Activated CD8-positive, alpha-beta memory T cell treated with anti-CD3 and anti-CD28 coated beads for 4 hours (primary cell): ENCODE measurements around the gene SERPINB3.
"Not testable (repeated sequence)": the region's sequence is repeated elsewhere in the genome, so short reads cannot be mapped to it uniquely, and the experiment has no call there.

Source experiments
- DNase-seq, 2 donors: peaks; one replicate each; pipeline ENCODE4 v3.0.0-alpha.2; 2020; ENCODE audit warnings: low read depth in 2 of 2

SERPINB3 gene

GRCh38 chr18:63646936-63647335, 14.8 kb downstream of the SERPINB3 start:
- DNase-seq = no peak

GRCh38 chr18:63644694-63645093, 17.0 kb downstream of the SERPINB3 start:
- not testable (repeated sequence) for DNase-seq

DNA sequence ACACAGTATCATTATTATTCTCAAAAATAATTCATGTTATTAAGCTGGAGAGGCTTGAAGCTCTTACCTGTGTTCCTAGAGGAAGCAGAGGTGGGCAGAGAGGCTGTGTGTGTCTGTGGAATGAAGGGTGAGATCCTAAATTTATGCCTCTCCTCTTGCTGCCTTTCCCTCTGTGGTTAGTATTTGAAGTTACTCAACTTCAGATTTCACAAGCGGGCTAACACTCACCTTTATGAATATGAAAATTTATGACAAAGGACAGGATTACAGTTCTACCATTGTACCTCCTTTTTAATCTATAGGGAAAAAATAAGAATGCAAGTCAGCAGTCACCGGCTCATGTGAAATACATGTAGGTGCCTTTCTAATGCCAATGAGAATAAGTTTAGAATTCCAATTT, 17.6 kb downstream of the SERPINB3 start, which contains the start of gene SERPINB4:
Gene SERPINB4 (minus strand): TSS at position 115 of the 400 bp plus-strand sequence. CDS start 679 bp downstream, outside the sequence.
- DNase-seq = not testable (repeated sequence)

DNA sequence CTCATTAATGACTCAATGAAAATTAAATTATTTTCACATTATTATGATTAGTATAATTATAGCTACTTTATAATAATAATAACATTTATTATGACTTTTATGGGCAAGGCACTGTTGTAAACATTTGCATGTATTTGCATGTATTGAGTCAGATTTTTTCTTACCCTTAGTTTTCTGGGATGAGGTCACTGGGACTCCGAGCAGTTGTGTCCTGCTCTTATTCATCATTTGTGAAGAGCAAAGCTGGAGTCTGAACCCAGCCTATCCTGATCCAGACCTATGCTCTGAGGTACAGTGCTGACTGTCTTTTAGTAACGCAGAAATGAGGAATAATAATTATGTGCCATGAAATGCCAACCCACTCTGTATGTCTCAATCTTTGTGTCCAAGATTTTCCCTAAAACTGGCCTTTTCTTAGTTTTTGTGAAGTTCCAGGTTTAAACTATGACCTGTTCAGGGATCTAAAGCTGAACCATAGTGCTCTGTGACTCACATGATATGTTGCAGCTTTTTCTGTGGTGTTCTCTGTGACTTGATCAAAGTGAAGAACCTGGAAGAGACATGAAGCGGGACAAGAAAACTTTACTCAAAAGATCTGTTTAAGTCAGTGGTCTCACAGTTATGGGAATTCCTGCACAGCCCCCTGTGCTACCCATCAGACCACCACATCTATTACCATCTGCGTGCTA, 18.9 kb downstream of the SERPINB3 start:
- DNase-seq = not testable (repeated sequence)

DNA sequence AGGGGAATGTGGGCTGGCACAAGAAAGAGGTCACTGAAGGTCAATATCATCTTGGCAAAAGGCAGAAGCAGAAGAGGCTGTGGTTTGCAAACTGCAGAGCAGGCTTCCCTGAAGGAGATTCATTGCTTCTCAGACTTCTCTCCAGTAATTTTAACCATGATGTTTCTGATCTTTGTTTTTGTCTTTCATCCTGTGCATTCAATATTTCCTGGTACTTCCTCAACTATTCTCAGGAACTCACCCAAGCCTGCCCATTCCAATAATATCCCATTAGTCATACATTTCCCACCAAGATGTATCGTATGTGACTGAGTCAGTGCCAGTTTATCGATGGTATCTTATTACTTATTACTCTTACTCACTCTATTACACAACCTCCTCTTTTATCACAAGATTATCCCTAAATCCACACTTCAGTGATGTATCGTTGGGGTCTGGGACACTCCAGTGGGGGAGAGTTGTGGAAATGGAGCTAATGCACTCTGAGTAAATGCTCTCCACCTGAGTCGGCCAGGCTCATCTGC, 20.5 kb downstream of the SERPINB3 start:
- not testable (repeated sequence) for DNase-seq

- DNase-seq = no peak
These were observed 24.0 kb downstream of the SERPINB3 start for GRCh38 chr18:63637703-63638102.

- no peak for DNase-seq
These were observed 33.9 kb downstream of the SERPINB3 start for GRCh38 chr18:63627819-63628218.

- DNase-seq = no peak
These were observed 35.3 kb downstream of the SERPINB3 start for GRCh38 chr18:63626431-63626830.

DNA sequence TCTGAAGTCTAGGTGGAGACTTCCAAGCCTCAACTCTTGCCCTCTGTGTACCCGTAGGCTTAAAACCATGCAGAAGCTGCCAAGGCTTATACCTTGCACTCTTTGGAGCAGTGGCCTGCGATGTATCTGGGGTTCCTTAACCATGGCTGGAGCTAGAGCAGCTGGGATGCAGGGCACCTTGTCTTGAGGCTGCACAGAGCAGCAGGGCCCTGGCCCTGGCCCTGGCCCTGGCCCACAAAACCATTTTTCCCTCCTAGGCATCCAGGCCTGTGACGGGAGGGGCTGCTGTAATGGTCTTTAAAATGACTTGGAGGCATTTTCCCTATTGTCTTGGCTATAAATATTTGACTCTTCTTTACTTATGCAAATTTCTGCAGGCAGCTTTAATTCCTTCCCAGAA, 36.8 kb downstream of the SERPINB3 start:
- DNase-seq = no peak

GRCh38 chr18:63619661-63620060, 42.0 kb downstream of the SERPINB3 start:
- no peak for DNase-seq

DNA sequence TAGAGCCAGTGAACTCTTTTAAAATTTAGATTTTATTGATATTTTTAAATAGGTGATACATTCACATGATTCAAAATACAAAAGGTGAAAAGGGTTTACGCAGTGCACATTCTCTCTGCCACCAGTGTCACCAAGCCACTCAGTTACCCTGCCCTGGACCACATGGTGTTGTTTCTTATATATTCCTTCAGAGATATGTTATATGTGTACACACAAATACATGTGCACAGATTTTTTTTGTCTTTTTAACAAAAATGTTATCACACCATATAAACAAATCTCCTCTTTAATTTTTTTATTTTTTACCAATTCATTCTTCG, 43.8 kb downstream of the SERPINB3 start:
- no peak for DNase-seq

- DNase-seq = no peak
These were observed 44.4 kb downstream of the SERPINB3 start for GRCh38 chr18:63617049-63617914.

- DNase-seq = no peak
These were observed 48.3 kb downstream of the SERPINB3 start for GRCh38 chr18:63613420-63613819.

GRCh38 chr18:63606526-63606925, 55.2 kb downstream of the SERPINB3 start:
- no peak for DNase-seq
